ENCODE data around the gene SMARCA2.

The SMARCA2 gene

GRCh38 chr9:2014696-2015580 is at the start of gene SMARCA2:
Gene SMARCA2 (plus strand): TSS chr9:2015347. CDS start chr9:2029023, 13,676 bp downstream.
- Histone ChIP-seq H3K27ac (ENCODE audit: low read length) (no peak within 1 kb of the TSS), H3K4me1 (ENCODE audit: insufficient read depth, low read length) (peaks cover 21% of the 10 kb centered on the region; the same call in 1 of the 2 replicates), H3K27me3 (ENCODE audit: insufficient read depth, low read length) (peaks cover 78% of the 10 kb centered on the region), H3K9me3 (ENCODE audit: insufficient read depth, low read depth, low read length) (no peaks in the 10 kb centered on the region), H3K9ac (ENCODE audit: low read depth, low read length) (no peak within 1 kb of the TSS; the same call in 1 of the 2 replicates), H3K36me3 (ENCODE audit: insufficient read depth, low read depth, low read length) (no peaks in the 10 kb centered on the region), H3K4me3 (ENCODE audit: low read length) (peak within 1 kb of the TSS; percentile 78)

- H3K27me3 ChIP-seq (ENCODE audit: insufficient read depth, low read length): no peaks in the 10 kb centered on the region
- no peak overlapping the region for H3K27ac ChIP-seq (ENCODE audit: low read length)
- peaks cover 3% of the 10 kb centered on the region; the same call in 1 of the 2 replicates for H3K4me1 ChIP-seq (ENCODE audit: insufficient read depth, low read length)
- no peak overlapping the region for H3K9ac ChIP-seq (ENCODE audit: low read depth, low read length)
- H3K36me3 ChIP-seq (ENCODE audit: insufficient read depth, low read depth, low read length): no peaks in the 10 kb centered on the region
- H3K9me3 ChIP-seq (ENCODE audit: insufficient read depth, low read depth, low read length): 0 out of 2 replicates have a peak, but pooled peaks cover 2% of the 10 kb centered on the region
- H3K4me3 ChIP-seq (ENCODE audit: low read length): no peak overlapping the region
Measured at GRCh38 chr9:1966725-1967366, 48.3 kb upstream of the SMARCA2 start.

GRCh38 chr9:1969160-1969559 is 46.0 kb upstream of the SMARCA2 start:
- Histone ChIP-seq H3K4me1 (ENCODE audit: insufficient read depth, low read length) (peaks cover 3% of the 10 kb centered on the region; the same call in 1 of the 2 replicates), H3K9ac (ENCODE audit: low read depth, low read length) (no peak overlapping the region), H3K27me3 (ENCODE audit: insufficient read depth, low read length) (no peaks in the 10 kb centered on the region), H3K27ac (ENCODE audit: low read length) (no peak overlapping the region), H3K9me3 (ENCODE audit: insufficient read depth, low read depth, low read length) (peaks cover 14% of the 10 kb centered on the region), H3K4me3 (ENCODE audit: low read length) (no peak overlapping the region), H3K36me3 (ENCODE audit: insufficient read depth, low read depth, low read length) (no peaks in the 10 kb centered on the region)

- H3K9me3 ChIP-seq (ENCODE audit: insufficient read depth, low read depth, low read length): peaks cover 14% of the 10 kb centered on the region
- no peak overlapping the region for H3K27ac ChIP-seq (ENCODE audit: low read length)
- no peak overlapping the region for H3K4me3 ChIP-seq (ENCODE audit: low read length)
- H3K4me1 ChIP-seq (ENCODE audit: insufficient read depth, low read length): peaks cover 3% of the 10 kb centered on the region; the same call in 1 of the 2 replicates
- H3K36me3 ChIP-seq (ENCODE audit: insufficient read depth, low read depth, low read length): no peaks in the 10 kb centered on the region
- H3K27me3 ChIP-seq (ENCODE audit: insufficient read depth, low read length): no peaks in the 10 kb centered on the region
- H3K9ac ChIP-seq (ENCODE audit: low read depth, low read length): no peak overlapping the region
Measured at GRCh38 chr9:1969898-1970297, 45.2 kb upstream of the SMARCA2 start.

GRCh38 chr9:1972672-1973071 is 42.5 kb upstream of the SMARCA2 start:
- no peak overlapping the region for H3K4me3 ChIP-seq (ENCODE audit: low read length)
- peaks cover 14% of the 10 kb centered on the region for H3K9me3 ChIP-seq (ENCODE audit: insufficient read depth, low read depth, low read length)
- H3K27me3 ChIP-seq (ENCODE audit: insufficient read depth, low read length): no peaks in the 10 kb centered on the region
- H3K9ac ChIP-seq (ENCODE audit: low read depth, low read length): no peak overlapping the region
- no peaks in the 10 kb centered on the region for H3K4me1 ChIP-seq (ENCODE audit: insufficient read depth, low read length)
- no peaks in the 10 kb centered on the region for H3K36me3 ChIP-seq (ENCODE audit: insufficient read depth, low read depth, low read length)
- no peak overlapping the region for H3K27ac ChIP-seq (ENCODE audit: low read length)

GRCh38 chr9:1977026-1977425 is 38.1 kb upstream of the SMARCA2 start:
- H3K27me3 ChIP-seq (ENCODE audit: insufficient read depth, low read length): no peaks in the 10 kb centered on the region
- no peak overlapping the region for H3K4me3 ChIP-seq (ENCODE audit: low read length)
- H3K4me1 ChIP-seq (ENCODE audit: insufficient read depth, low read length): no peaks in the 10 kb centered on the region
- no peaks in the 10 kb centered on the region for H3K36me3 ChIP-seq (ENCODE audit: insufficient read depth, low read depth, low read length)
- H3K9me3 ChIP-seq (ENCODE audit: insufficient read depth, low read depth, low read length): peaks cover 11% of the 10 kb centered on the region
- H3K27ac ChIP-seq (ENCODE audit: low read length): no peak overlapping the region
- no peak overlapping the region for H3K9ac ChIP-seq (ENCODE audit: low read depth, low read length)

- Histone ChIP-seq H3K36me3 (ENCODE audit: insufficient read depth, low read depth, low read length) (no peaks in the 10 kb centered on the region), H3K9ac (ENCODE audit: low read depth, low read length) (no peak overlapping the region), H3K27me3 (ENCODE audit: insufficient read depth, low read length) (no peaks in the 10 kb centered on the region), H3K4me3 (ENCODE audit: low read length) (no peak overlapping the region), H3K4me1 (ENCODE audit: insufficient read depth, low read length) (no peaks in the 10 kb centered on the region), H3K9me3 (ENCODE audit: insufficient read depth, low read depth, low read length) (no peaks in the 10 kb centered on the region), H3K27ac (ENCODE audit: low read length) (no peak overlapping the region)
Measured at GRCh38 chr9:1978941-1979340, 36.2 kb upstream of the SMARCA2 start.

GRCh38 chr9:1979741-1980367 is 35.3 kb upstream of the SMARCA2 start:
- H3K9ac ChIP-seq (ENCODE audit: low read depth, low read length): no peak overlapping the region
- no peak overlapping the region for H3K4me3 ChIP-seq (ENCODE audit: low read length)
- no peaks in the 10 kb centered on the region for H3K4me1 ChIP-seq (ENCODE audit: insufficient read depth, low read length)
- H3K36me3 ChIP-seq (ENCODE audit: insufficient read depth, low read depth, low read length): no peaks in the 10 kb centered on the region
- no peak overlapping the region for H3K27ac ChIP-seq (ENCODE audit: low read length)
- no peaks in the 10 kb centered on the region for H3K27me3 ChIP-seq (ENCODE audit: insufficient read depth, low read length)
- H3K9me3 ChIP-seq (ENCODE audit: insufficient read depth, low read depth, low read length): no peaks in the 10 kb centered on the region

GRCh38 chr9:1980387-1980786 is 34.8 kb upstream of the SMARCA2 start:
- no peak overlapping the region for H3K27ac ChIP-seq (ENCODE audit: low read length)
- no peak overlapping the region for H3K9ac ChIP-seq (ENCODE audit: low read depth, low read length)
- no peaks in the 10 kb centered on the region for H3K36me3 ChIP-seq (ENCODE audit: insufficient read depth, low read depth, low read length)
- no peak overlapping the region for H3K4me3 ChIP-seq (ENCODE audit: low read length)
- H3K9me3 ChIP-seq (ENCODE audit: insufficient read depth, low read depth, low read length): no peaks in the 10 kb centered on the region
- no peaks in the 10 kb centered on the region for H3K27me3 ChIP-seq (ENCODE audit: insufficient read depth, low read length)
- H3K4me1 ChIP-seq (ENCODE audit: insufficient read depth, low read length): no peaks in the 10 kb centered on the region

GRCh38 chr9:1982074-1982473 is 33.1 kb upstream of the SMARCA2 start:
- no peaks in the 10 kb centered on the region for H3K36me3 ChIP-seq (ENCODE audit: insufficient read depth, low read depth, low read length)
- H3K4me3 ChIP-seq (ENCODE audit: low read length): no peak overlapping the region
- no peak overlapping the region for H3K9ac ChIP-seq (ENCODE audit: low read depth, low read length)
- H3K27ac ChIP-seq (ENCODE audit: low read length): no peak overlapping the region
- no peaks in the 10 kb centered on the region for H3K4me1 ChIP-seq (ENCODE audit: insufficient read depth, low read length)
- no peaks in the 10 kb centered on the region for H3K9me3 ChIP-seq (ENCODE audit: insufficient read depth, low read depth, low read length)
- no peaks in the 10 kb centered on the region for H3K27me3 ChIP-seq (ENCODE audit: insufficient read depth, low read length)

GRCh38 chr9:1986341-1986740 is 28.8 kb upstream of the SMARCA2 start:
- H3K9ac ChIP-seq (ENCODE audit: low read depth, low read length): no peak overlapping the region
- H3K36me3 ChIP-seq (ENCODE audit: insufficient read depth, low read depth, low read length): no peaks in the 10 kb centered on the region
- H3K4me3 ChIP-seq (ENCODE audit: low read length): no peak overlapping the region
- no peaks in the 10 kb centered on the region for H3K9me3 ChIP-seq (ENCODE audit: insufficient read depth, low read depth, low read length)
- no peaks in the 10 kb centered on the region for H3K27me3 ChIP-seq (ENCODE audit: insufficient read depth, low read length)
- no peak overlapping the region for H3K27ac ChIP-seq (ENCODE audit: low read length)
- H3K4me1 ChIP-seq (ENCODE audit: insufficient read depth, low read length): no peaks in the 10 kb centered on the region

All from iPS-20b (cell line).